OCI-M2 (cell line): ENCODE measurements around the gene NTRK1.

Source experiments
- DNase-seq: peaks from one replicate; lab custom pipeline; 2025; ENCODE audit not compliant: unreplicated experiment; lab: John Stamatoyannopoulos, UW

The NTRK1 gene

GRCh38 chr1:156856282-156856785, 4.3 kb upstream of the NTRK1 start:
- DNase-seq: no peak

DNA sequence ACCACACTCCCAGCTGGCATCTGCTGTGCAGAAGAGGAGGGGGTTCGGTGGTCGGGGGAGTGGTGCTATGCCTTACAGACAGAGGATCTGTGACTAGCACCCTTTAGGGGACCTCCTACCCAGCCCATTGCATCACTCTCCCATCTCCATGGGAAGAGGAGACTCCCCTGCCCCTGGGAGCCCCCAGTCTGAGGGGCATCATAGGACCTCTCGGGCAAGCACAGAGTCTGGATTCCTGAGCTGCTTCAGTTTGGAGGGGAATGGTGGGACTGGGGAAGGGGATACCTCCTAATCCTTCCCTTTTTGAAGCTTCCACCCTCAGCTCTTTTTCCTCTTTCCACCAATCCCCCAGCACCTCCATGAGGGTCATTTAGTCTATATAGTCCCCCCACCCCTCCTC, 3.1 kb upstream of the NTRK1 start:
- DNase-seq: no peak

- DNase-seq: no peak
Measured at GRCh38 chr1:156858555-156858956, 2.1 kb upstream of the NTRK1 start.

DNA sequence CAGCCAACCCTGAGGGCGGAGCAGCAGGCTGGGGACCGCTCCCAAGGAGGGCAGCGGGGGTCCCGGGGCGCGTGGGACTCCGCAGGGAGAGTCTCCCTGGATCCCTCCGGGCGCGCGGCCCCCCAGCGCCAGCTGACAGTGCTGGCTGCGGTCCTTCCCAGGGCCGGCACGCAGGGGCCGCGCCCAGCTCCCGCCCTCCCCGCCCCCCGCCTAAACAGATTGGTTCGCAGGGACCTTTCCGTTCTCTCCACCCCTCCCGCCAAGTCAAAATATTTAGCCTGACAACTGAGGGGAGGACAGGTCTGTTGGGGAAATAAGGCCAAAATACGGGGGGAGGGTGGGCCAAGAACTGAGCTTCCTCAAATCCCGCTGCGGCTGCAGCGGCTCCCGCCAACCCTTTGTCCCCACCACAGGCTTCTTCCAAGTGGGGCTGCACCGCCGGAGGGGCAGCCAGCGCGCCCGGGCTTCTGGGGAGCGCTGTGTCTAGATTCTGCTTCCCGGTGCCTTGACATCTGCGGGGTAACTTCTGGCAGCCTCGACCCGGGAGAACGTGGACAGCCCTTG, 1.6 kb upstream of the NTRK1 start, which contains the start of gene INSRR:
Gene INSRR, minus strand, starts transcription at position 159 of the 564 bp plus-strand sequence. CDS start 496 bp downstream, outside the sequence.
- DNase-seq: no peak

GRCh38 chr1:156859523-156860112, 1.0 kb upstream of the NTRK1 start:
- no peak for DNase-seq

- DNase-seq: no peak
Measured at GRCh38 chr1:156860113-156860627, 495 bp upstream of the NTRK1 start.

DNA sequence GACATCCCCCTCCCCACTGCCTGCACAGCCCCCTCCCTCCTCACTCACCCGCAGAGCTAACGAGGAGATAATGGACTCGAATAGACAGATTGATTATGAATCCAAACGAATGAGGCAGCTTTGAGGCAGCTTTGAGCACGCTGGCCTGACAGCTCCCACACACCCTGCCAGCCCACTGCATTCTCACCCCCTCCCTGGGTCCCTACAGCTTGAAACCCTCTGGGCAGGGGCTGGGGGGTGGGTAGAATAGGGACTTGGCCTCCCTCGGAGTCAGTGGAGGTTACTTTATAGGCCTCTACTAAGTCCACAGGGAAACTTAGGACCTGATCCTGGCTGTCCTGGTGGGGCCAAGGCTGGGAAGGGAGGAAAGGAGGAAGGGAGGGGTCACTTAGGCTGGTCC, 1.9 kb downstream of the NTRK1 start:
- no peak for DNase-seq

DNA sequence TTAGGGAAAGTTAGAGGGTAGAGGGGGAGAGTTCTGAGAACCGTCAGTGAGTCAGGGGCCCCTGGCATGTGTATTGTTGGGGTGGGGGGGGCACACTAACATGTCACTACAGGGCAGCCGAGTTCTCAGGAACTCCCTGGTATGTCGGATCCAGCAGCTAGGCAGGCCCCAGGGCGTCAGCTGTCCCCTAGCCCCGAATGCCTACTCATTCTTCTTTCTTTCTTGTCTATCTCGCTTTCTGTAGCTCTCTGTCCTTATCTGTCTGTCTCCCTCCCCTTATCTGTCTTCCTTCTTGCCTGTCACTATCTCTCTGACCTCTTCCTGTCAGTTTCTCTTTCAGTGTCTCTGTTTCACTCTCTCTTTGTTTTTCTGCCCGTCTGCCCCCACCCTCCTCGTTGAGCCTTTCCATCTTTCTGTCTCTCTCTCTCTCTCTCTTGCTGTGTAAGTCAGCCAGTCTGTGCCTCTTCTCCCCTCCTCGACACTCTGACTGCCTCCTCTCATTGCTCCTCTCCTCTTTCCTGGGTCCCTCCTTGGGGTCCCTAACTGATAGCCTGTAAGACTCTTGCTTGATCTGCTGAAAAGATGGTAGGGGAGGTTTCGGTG, 2.4 kb downstream of the NTRK1 start:
- DNase-seq: no peak

GRCh38 chr1:156863631-156864030, 3.0 kb downstream of the NTRK1 start:
- DNase-seq: no peak

- DNase-seq: no peak
Measured at GRCh38 chr1:156864796-156865195, 4.1 kb downstream of the NTRK1 start.

DNA sequence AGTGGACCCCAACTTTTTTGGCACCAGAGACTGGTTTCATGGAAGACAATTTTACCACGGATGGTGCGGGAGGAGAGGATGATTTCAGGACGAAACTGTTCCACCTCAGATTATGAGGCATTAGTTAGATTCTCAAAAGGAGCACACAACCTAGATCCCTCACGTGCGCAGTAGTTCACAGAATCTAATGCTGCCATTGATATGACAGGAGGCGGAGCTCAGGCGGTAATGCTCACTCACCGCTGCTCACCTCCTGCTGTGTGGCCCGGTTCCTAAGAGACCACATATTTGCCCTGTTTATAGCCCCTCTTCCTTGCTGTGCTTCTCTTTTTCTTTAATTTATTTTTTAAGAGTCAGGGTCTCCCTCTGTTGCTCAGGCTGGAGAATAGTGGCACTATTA, 4.6 kb downstream of the NTRK1 start:
- no peak for DNase-seq

GRCh38 chr1:156865865-156866248, 5.2 kb downstream of the NTRK1 start:
- no peak for DNase-seq

DNA sequence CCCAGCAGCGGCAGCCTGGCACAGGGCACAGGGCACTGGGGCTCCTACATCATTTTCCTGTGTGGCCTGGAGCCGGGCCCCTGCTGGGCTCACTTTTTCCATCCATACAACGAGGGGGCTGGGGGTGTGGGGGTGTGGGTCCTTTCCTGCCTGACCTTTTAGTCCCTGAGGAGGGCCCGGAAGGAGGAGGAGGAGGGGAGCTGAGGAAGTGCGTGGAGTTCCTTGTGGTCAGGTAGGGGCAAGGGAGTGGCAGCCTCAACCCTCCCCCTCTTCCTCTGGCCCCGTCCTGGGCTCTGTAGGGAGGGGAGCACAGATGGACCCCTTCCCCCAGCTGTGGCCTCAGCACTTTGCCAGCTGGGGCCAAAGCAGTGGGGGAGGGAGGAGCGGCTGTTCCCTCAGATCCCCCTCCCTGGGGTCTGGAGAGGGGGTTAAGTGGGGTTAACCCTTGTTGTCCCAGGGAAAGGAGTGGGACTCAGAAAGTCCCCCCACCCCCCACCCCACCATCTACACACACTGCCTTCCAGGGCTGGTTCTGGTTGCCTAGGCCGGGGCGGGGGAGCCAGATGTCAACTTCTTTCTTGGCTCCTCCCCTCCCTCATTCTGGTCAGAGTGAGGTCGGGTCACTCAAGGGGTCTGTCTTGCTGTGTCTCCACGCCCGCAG, 5.7 kb downstream of the NTRK1 start:
- no peak for DNase-seq

- DNase-seq: no peak
Measured at GRCh38 chr1:156868341-156868740, 7.7 kb downstream of the NTRK1 start.

GRCh38 chr1:156869455-156869854, 8.8 kb downstream of the NTRK1 start:
- no peak for DNase-seq

GRCh38 chr1:156873659-156874058, 13.0 kb downstream of the NTRK1 start:
- DNase-seq: no peak

- DNase-seq: no peak
Measured at GRCh38 chr1:156874142-156874541, 13.5 kb downstream of the NTRK1 start.

- DNase-seq: no peak
Measured at GRCh38 chr1:156874572-156875340, 14.1 kb downstream of the NTRK1 start.

DNA sequence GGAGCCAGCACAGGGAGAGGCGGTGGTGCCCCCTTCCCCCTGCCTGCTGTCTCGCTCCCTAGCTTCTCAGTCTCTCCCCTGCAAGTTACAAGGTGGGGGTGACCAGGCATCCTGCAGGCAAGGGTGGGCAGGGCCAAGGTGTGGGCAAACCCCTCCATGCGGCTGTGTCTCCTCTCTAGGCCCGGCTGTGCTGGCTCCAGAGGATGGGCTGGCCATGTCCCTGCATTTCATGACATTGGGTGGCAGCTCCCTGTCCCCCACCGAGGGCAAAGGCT, 14.6 kb downstream of the NTRK1 start:
- no peak for DNase-seq

- DNase-seq: no peak
Measured at GRCh38 chr1:156876281-156876680, 15.6 kb downstream of the NTRK1 start.

DNA sequence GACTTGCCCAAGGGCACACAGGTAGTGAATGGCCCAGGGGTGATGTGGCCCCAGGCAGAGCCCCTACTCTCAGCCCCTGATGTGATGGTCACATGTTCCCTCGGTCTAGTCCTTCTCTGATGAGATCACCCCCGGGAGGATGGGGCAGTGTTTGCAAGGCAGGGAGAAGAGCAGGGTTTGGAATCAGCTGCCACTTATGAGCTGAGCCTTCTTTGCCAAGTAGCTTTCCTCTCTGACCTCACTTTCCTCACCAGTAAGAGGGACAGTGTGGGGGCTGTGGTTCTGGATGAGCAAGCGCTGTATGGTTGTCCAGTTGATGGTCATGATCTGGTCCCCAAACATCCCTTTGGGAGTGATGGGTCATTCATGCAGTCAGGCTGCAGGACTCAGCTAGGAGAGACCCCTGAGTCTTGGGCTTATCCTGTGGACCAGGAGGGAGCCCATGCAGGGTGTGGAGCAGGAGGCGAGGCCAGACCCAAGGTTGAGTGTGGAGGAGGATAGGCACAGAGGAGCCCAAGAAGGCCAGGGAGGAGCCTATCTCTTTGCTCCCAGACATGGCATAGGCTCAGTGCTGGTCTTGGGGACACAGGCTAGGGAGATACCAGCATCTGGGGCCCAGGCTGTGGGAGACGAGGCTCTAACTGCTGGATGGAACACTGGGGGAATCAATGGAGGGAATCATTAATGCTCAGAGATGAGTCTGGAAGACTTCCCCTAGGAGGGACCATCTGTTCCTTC, 16.9 kb downstream of the NTRK1 start:
- DNase-seq: no peak
